ENCODE data around the gene BTD. TPM values are rescaled to one million over a fixed set of nuclear protein-coding genes. Genes with fewer than 3 reads are reported as not detected.

BTD gene
- total RNA-seq, 1 donor from 2014 or later: 12.7 TPM

- TF ChIP-seq CTCF (IDR thresholded peaks at IDR 0.05; ENCODE audit: partially characterized antibody, unreplicated experiment): no peak
- no peaks in the 10 kb centered on the region for H3K27me3 Mint-ChIP-seq (ENCODE audit: unreplicated experiment)
- H3K27ac Mint-ChIP-seq (ENCODE audit: unreplicated experiment): no peak overlapping the region
- no peaks in the 10 kb centered on the region for H3K4me1 Mint-ChIP-seq (ENCODE audit: low read depth, unreplicated experiment)
- no peaks in the 10 kb centered on the region for H3K36me3 Mint-ChIP-seq (ENCODE audit: unreplicated experiment)
- no peak for DNase-seq
- H3K9me3 Mint-ChIP-seq (ENCODE audit: unreplicated experiment): no peaks in the 10 kb centered on the region
- H3K4me3 Mint-ChIP-seq (ENCODE audit: unreplicated experiment): no peak overlapping the region
Observed at GRCh38 chr3:15676259-15676658, 74.7 kb downstream of the BTD start.

GRCh38 chr3:15679306-15679705 is 77.8 kb downstream of the BTD start:
- no peaks in the 10 kb centered on the region for H3K4me1 Mint-ChIP-seq (ENCODE audit: low read depth, unreplicated experiment)
- H3K4me3 Mint-ChIP-seq (ENCODE audit: unreplicated experiment): no peak overlapping the region
- H3K27me3 Mint-ChIP-seq (ENCODE audit: unreplicated experiment): no peaks in the 10 kb centered on the region
- H3K9me3 Mint-ChIP-seq (ENCODE audit: unreplicated experiment): no peaks in the 10 kb centered on the region
- no peaks in the 10 kb centered on the region for H3K36me3 Mint-ChIP-seq (ENCODE audit: unreplicated experiment)
- no peak overlapping the region for H3K27ac Mint-ChIP-seq (ENCODE audit: unreplicated experiment)
- DNase-seq: no peak
- no peak for TF ChIP-seq CTCF (IDR thresholded peaks at IDR 0.05; ENCODE audit: partially characterized antibody, unreplicated experiment)

GRCh38 chr3:15681668-15682067 is 80.1 kb downstream of the BTD start:
- TF ChIP-seq CTCF (IDR thresholded peaks at IDR 0.05; ENCODE audit: partially characterized antibody, unreplicated experiment): no peak
- H3K27ac Mint-ChIP-seq (ENCODE audit: unreplicated experiment): no peak overlapping the region
- no peaks in the 10 kb centered on the region for H3K4me1 Mint-ChIP-seq (ENCODE audit: low read depth, unreplicated experiment)
- H3K4me3 Mint-ChIP-seq (ENCODE audit: unreplicated experiment): no peak overlapping the region
- no peak for DNase-seq
- H3K9me3 Mint-ChIP-seq (ENCODE audit: unreplicated experiment): no peaks in the 10 kb centered on the region
- H3K36me3 Mint-ChIP-seq (ENCODE audit: unreplicated experiment): no peaks in the 10 kb centered on the region
- H3K27me3 Mint-ChIP-seq (ENCODE audit: unreplicated experiment): no peaks in the 10 kb centered on the region

- Mint-ChIP-seq H3K4me1 (ENCODE audit: low read depth, unreplicated experiment) (no peaks in the 10 kb centered on the region), H3K4me3 (ENCODE audit: unreplicated experiment) (no peak overlapping the region), H3K27ac (ENCODE audit: unreplicated experiment) (no peak overlapping the region)
Observed at GRCh38 chr3:15682561-15683185, 81.1 kb downstream of the BTD start.

More at GRCh38 chr3:15682561-15683185, 81.1 kb downstream of the BTD start:
- Mint-ChIP-seq H3K9me3 (ENCODE audit: unreplicated experiment) (no peaks in the 10 kb centered on the region), H3K36me3 (ENCODE audit: unreplicated experiment) (no peaks in the 10 kb centered on the region), H3K27me3 (ENCODE audit: unreplicated experiment) (no peaks in the 10 kb centered on the region)
- no peak for TF ChIP-seq CTCF (IDR thresholded peaks at IDR 0.05; ENCODE audit: partially characterized antibody, unreplicated experiment)
- DNase-seq: no peak
